GM21619 (cell line): Measurements from ENCODE around the gene CDK11B.

Source experiments
- ATAC-seq: cut with Tn5 transposase; IDR thresholded peaks from one replicate; pipeline ENCODE4 v1.9.1; 2021; ENCODE audit not compliant: unreplicated experiment

CDK11B gene

GRCh38 chr1:1617516-1617915 is 41.3 kb downstream of the CDK11B start:
- no peak for ATAC-seq

GRCh38 chr1:1616838-1617237 is 42.0 kb downstream of the CDK11B start:
- ATAC-seq = no peak

- peak; percentile 10 for ATAC-seq
These were observed 42.6 kb downstream of the CDK11B start for GRCh38 chr1:1616045-1616790.

- ATAC-seq = peak; percentile 77
These were observed 43.4 kb downstream of the CDK11B start, which contains the start of gene MIB2 for GRCh38 chr1:1615256-1616044. Gene MIB2 (plus strand): TSS chr1:1615500. CDS start chr1:1623453, 7,953 bp downstream.

GRCh38 chr1:1614954-1615255 is 43.9 kb downstream of the CDK11B start:
- ATAC-seq = no peak

- ATAC-seq = no peak
These were observed 44.4 kb downstream of the CDK11B start for GRCh38 chr1:1614204-1614953.

GRCh38 chr1:1613509-1614082 is 45.2 kb downstream of the CDK11B start:
- ATAC-seq = no peak

GRCh38 chr1:1612104-1612400 is 46.8 kb downstream of the CDK11B start:
- no peak for ATAC-seq

- ATAC-seq = no peak
These were observed 48.0 kb downstream of the CDK11B start for GRCh38 chr1:1610796-1611195.

- no peak for ATAC-seq
These were observed 48.9 kb downstream of the CDK11B start for GRCh38 chr1:1609822-1610485.

- no peak for ATAC-seq
These were observed 52.6 kb downstream of the CDK11B start for GRCh38 chr1:1606232-1606631.

GRCh38 chr1:1605724-1606123 is 53.1 kb downstream of the CDK11B start:
- ATAC-seq = no peak

GRCh38 chr1:1605034-1605591 is 53.7 kb downstream of the CDK11B start:
- ATAC-seq = no peak

- no peak for ATAC-seq
These were observed 54.3 kb downstream of the CDK11B start for GRCh38 chr1:1604374-1605033.

- ATAC-seq = no peak
These were observed 55.0 kb downstream of the CDK11B start for GRCh38 chr1:1603671-1604373.

GRCh38 chr1:1602968-1603506 is 55.8 kb downstream of the CDK11B start:
- ATAC-seq = no peak

GRCh38 chr1:1602304-1602967 is 56.4 kb downstream of the CDK11B start:
- ATAC-seq = no peak

GRCh38 chr1:1601564-1602303 is 57.1 kb downstream of the CDK11B start:
- ATAC-seq = no peak
